GM21786 (cell line): ENCODE results near the gene STAP2.
"Not testable (repeated sequence)": the region's sequence is repeated elsewhere in the genome, so short reads cannot be mapped to it uniquely, and the experiment has no call there.

Experiments used
- ATAC-seq: cut with Tn5 transposase; IDR thresholded peaks from one replicate; pipeline ENCODE4 v1.9.1; 2021; ENCODE audit not compliant: unreplicated experiment

STAP2 gene

DNA sequence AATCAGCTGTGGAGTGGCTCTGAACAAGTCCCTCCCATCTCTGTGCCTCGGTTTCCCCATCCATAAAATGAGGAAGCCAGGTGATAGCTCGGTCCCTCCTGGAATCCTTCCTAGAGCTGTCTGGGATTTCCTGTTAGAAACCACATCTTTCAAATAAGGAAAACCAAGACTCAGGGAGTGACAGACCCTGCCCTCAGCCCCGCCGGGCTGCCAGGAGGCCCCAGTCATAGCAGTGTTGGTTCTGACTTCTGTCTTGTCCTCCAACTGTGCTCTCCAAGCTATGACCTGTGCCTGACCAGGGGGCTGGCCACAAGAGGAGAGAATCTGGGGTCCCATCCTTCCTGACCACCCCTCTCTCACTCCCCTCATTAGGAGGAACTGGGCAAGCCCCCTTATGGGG, 60.6 kb downstream of the STAP2 start:
- ATAC-seq: no peak

DNA sequence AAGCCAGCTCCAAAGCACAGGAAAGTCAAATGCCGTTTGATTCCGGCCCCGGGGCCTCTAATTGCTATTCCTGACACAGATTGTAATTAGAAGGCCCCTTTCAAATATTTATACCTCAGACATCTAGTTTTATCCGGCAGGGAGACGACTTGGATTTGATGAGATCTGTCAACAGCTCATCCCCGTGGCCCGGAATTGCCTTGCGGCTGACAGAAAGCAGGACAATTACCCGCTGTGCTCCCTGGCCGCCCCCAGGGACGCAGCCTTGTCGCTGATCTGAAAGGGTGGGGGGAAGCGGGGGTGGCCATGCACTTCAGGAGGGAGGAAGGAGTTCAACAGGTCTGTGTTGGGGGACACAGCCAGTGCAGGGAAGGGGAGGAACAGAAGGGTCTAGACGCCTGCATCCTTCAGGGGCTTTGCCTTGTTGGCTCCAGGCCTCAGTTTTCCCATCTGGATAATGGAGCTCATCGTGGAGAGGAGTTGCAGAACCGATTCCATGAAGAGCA, 61.4 kb downstream of the STAP2 start:
- no peak for ATAC-seq

DNA sequence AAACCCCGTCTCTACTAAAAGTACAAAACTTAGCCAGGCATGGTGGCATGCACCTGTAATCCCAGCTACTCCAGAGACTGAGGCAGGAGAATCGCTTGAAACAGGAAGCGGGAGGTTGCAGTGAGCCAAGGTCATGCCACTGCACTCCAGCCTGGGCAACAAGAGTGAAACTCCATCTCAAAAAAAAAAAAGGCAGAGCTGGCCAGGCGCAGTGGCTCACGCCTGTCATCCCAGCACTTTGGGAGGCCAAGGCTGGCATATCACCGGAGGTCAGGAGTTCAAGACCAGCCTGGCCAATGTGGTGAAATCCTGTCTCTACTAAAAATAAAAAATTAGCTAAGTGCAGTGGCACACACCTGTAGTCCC, 64.3 kb downstream of the STAP2 start:
- not testable (repeated sequence) for ATAC-seq
